HG03108 (cell line): ENCODE measurements around the gene PLAAT4.
A peak's percentile ranks its signal among the peaks of the same experiment; 100 is the strongest.
"Not testable (repeated sequence)": the region's sequence is repeated elsewhere in the genome, so short reads cannot be mapped to it uniquely, and the experiment has no call there.

Experiments used
- ATAC-seq: cut with Tn5 transposase; IDR thresholded peaks from one replicate; pipeline ENCODE4 v1.9.1; 2021; ENCODE audit warnings: moderate library complexity; ENCODE audit not compliant: unreplicated experiment

The PLAAT4 gene

GRCh38 chr11:63567044-63567840 lies 30.6 kb downstream of the PLAAT4 start:
- ATAC-seq = peak; percentile 70

GRCh38 chr11:63569570-63569969 lies 33.0 kb downstream of the PLAAT4 start:
- ATAC-seq = no peak

GRCh38 chr11:63572026-63572688 lies 35.5 kb downstream of the PLAAT4 start:
- no peak for ATAC-seq

GRCh38 chr11:63573881-63574855 lies 37.6 kb downstream of the PLAAT4 start:
- ATAC-seq = peak; percentile 58

- ATAC-seq = no peak
These were observed 38.4 kb downstream of the PLAAT4 start for GRCh38 chr11:63574856-63575602.

GRCh38 chr11:63578882-63579281 lies 42.3 kb downstream of the PLAAT4 start:
- ATAC-seq = not testable (repeated sequence)

- ATAC-seq = not testable (repeated sequence)
These were observed 44.6 kb downstream of the PLAAT4 start for GRCh38 chr11:63581224-63581623.

- ATAC-seq = no peak
These were observed 46.7 kb downstream of the PLAAT4 start for GRCh38 chr11:63583357-63583677.

- no peak for ATAC-seq
These were observed 50.0 kb downstream of the PLAAT4 start for GRCh38 chr11:63586451-63587166.

GRCh38 chr11:63589000-63589399 lies 52.4 kb downstream of the PLAAT4 start:
- no peak for ATAC-seq

GRCh38 chr11:63590024-63590788 lies 53.6 kb downstream of the PLAAT4 start:
- no peak for ATAC-seq

GRCh38 chr11:63592975-63593395 lies 56.4 kb downstream of the PLAAT4 start:
- ATAC-seq = no peak

GRCh38 chr11:63595296-63595695 lies 58.7 kb downstream of the PLAAT4 start:
- no peak for ATAC-seq
